Left lung (tissue), 10 donors: Measurements from ENCODE around the gene DEPDC1B. TPM values are rescaled to one million over a fixed set of nuclear protein-coding genes. Genes with fewer than 3 reads are reported as not detected.
A peak's percentile ranks its signal among the peaks of the same experiment; 100 is the strongest.
"Not testable (repeated sequence)": the region's sequence is repeated elsewhere in the genome, so short reads cannot be mapped to it uniquely, and the experiment has no call there.

Experiments
- ATAC-seq: fragments of 200-7000 bp; cut with Tn5 transposase; one replicate; pipeline ENCODE4 v1.9.1; 2020; ENCODE audit warnings: moderate library complexity
- DNase-seq, 4 donors: peaks; one replicate each; pipeline ENCODE4 v3.0.0-alpha.2; 2013 to 2020
- H3K27ac ChIP-seq, 2 donors: fragments of 200-600 bp; sonication (generic) in 1 of 2; one replicate each; pipeline versions ENCODE4 v1.5.0 to v1.8.0; 2020 to 2021
- H3K27me3 ChIP-seq, 2 donors: fragments of 200-600 bp; sonication (generic) in 1 of 2; one replicate each; pipeline versions ENCODE4 v1.5.0 to v1.8.0; 2020 to 2021
- H3K36me3 ChIP-seq, 2 donors: fragments of 200-600 bp; sonication (generic) in 1 of 2; one replicate each; pipeline versions ENCODE4 v1.5.0 to v1.8.0; 2020 to 2021
- H3K4me1 ChIP-seq, 2 donors: fragments of 200-600 bp; one replicate each; pipeline ENCODE4 v1.8.0; 2021
- H3K4me3 ChIP-seq, 2 donors: fragments of 200-600 bp; sonication (generic) in 1 of 2; one replicate each; pipeline versions ENCODE4 v1.5.0 to v1.8.0; 2020 to 2021; ENCODE audit warnings: mild to moderate bottlenecking in 1 of 2
- H3K9me3 ChIP-seq, 2 donors: fragments of 200-600 bp; sonication (generic) in 1 of 2; one replicate each; pipeline versions ENCODE4 v1.5.0 to v1.8.0; 2020 to 2021
- intact Hi-C, 2 donors: fragments of 100-400 bp; cut with DNase I; formaldehyde crosslinking; loops; one replicate each; pipeline versions ENCODE4 v1.11.2 to v1.14.2; 2022
- polyA plus RNA-seq, 6 donors: library from polyadenylated mRNA; unstranded; fragments of 120-200 nt; gene quantifications; one replicate each; pipeline ENCODE4 v1.2.1, GENCODE V29; 2013; ENCODE audit not compliant: insufficient read length in 6 of 6
- total RNA-seq, 2 donors: library from RNA; stranded (reverse); fragmentation: NEBNext Ultra II Directional; extraction: Animal tissue kit (Norgen Biotek cat#: 25700); gene quantifications; one replicate each; pipeline ENCODE4 v1.2.1, GENCODE V29; 2021
- TF ChIP-seq, protein P1 (sequence below), 2 donors: fragments of 200-600 bp; sonication (generic) in 1 of 2; IDR thresholded peaks; one replicate each; pipeline versions ENCODE4 v1.5.0 to v1.8.0; 2021; ENCODE audit warnings: antibody characterized with exemption in 2 of 2
- donor health status: DM: no; HTN: yes; CAD: no.
- donor health status: DM: no; HTN: no; CAD: no.

Gene DEPDC1B
- total and polyA plus RNA-seq, 8 donors = 1.3 to 21.4 (median 10.5) TPM

DNA sequence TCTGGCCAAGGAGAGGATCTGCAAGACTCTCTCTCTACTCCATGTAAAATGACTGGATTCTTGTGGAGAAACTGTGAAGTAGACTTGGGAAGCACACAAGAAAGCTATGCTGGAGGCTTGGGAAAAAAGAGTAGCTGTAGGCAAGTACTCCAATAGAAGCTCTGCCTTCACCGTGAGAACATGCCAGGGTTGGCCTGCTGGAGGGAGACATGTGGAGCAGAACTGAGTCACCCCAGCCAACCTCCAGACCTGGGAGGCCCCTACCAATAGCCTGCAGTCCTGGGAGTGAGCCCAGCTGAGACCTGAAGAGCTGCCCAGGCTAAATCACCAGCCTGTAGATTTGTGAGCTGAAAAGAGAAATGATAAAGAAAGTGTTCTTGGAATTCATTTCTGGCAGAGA, 66.6 kb downstream of the DEPDC1B start:
- ATAC-seq (peak; percentile 75), DNase-seq (peak in 1 of 4 donors; percentile 9)
- Histone ChIP-seq H3K4me3 (no peak overlapping the region), H3K27ac (no peak overlapping the region), H3K9me3 (no peaks in the 10 kb centered on the region), H3K4me1 (no peaks in the 10 kb centered on the region), H3K27me3 (no peaks in the 10 kb centered on the region), H3K36me3 (no peaks in the 10 kb centered on the region)
- intact Hi-C loops = no loop called here
- TF ChIP-seq, protein P1, sequence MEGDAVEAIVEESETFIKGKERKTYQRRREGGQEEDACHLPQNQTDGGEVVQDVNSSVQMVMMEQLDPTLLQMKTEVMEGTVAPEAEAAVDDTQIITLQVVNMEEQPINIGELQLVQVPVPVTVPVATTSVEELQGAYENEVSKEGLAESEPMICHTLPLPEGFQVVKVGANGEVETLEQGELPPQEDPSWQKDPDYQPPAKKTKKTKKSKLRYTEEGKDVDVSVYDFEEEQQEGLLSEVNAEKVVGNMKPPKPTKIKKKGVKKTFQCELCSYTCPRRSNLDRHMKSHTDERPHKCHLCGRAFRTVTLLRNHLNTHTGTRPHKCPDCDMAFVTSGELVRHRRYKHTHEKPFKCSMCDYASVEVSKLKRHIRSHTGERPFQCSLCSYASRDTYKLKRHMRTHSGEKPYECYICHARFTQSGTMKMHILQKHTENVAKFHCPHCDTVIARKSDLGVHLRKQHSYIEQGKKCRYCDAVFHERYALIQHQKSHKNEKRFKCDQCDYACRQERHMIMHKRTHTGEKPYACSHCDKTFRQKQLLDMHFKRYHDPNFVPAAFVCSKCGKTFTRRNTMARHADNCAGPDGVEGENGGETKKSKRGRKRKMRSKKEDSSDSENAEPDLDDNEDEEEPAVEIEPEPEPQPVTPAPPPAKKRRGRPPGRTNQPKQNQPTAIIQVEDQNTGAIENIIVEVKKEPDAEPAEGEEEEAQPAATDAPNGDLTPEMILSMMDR (IDR thresholded peaks at IDR 0.05) = no peak

DNA sequence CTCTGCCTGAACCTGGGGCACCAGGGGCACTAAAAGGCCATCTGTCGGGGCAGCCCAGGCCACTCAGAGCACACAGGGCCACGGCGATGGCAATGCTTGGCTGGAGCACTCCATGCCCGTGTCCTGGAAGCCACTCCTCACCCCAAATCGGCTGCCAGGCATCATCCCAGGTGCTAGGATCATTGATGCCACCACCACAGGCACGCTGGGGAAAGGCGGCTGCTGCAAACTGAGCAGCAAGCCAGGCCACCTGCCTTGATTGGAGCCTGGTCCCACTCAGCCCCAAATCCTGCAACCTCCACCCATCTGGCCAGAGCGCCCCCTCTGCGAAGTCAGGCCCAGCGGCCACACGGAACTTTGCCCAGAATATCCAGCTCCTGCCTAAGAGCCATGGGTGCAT, 67.8 kb downstream of the DEPDC1B start:
- Histone ChIP-seq H3K9me3 (no peaks in the 10 kb centered on the region), H3K36me3 (no peaks in the 10 kb centered on the region), H3K27me3 (no peaks in the 10 kb centered on the region), H3K27ac (no peak overlapping the region), H3K4me1 (no peaks in the 10 kb centered on the region), H3K4me3 (no peak overlapping the region)
- intact Hi-C loops = no loop called here
- ATAC-seq (no peak), DNase-seq (no peak)
- TF ChIP-seq, protein P1 (IDR thresholded peaks at IDR 0.05) = no peak

DNA sequence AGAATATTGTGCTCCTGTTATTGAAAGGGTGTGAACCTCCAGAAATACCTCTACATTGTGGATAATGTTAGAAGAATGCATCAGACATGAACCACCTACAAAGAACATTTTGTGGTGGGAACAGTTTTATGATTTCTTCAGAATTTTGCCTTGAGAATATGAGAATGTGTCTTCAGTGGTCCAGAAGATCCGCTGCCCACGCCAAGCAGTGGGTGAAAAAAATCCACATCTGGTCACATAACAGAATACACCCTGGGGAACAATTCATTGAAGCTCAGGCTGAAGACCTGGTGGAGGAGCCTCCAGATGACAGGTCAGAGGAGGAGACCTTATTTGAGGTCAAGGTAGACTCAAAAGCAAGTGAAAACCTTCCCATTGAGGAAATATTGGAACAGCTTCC, 69.1 kb downstream of the DEPDC1B start:
- no peaks in the 10 kb centered on the region for H3K9me3 ChIP-seq
- no peaks in the 10 kb centered on the region for H3K4me1 ChIP-seq
- no peaks in the 10 kb centered on the region for H3K27me3 ChIP-seq
- H3K4me3 ChIP-seq = no peak overlapping the region
- intact Hi-C loops = no loop called here
- ATAC-seq (no peak), DNase-seq (no peak)
- no peak overlapping the region for H3K27ac ChIP-seq
- TF ChIP-seq, protein P1 (IDR thresholded peaks at IDR 0.05) = no peak
- no peaks in the 10 kb centered on the region for H3K36me3 ChIP-seq

DNA sequence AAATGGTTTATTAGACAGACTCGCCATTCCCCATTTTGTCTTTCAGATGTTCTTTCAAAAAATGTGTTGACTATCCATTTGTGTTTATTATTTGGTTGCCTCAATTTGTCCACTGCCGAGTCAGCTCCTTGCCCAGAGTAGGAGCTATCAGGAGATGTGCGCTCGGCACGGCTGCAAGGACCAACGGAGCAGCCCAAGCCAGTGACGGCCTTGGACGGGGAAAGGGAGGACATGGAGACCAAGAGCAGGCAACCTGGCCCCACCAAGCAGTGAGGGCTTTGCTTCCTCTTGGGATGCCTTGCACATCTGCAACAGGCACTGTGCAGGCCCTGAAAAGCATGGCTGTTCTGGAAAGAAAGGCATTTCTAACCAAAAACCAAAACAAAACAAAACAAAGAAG, 69.8 kb downstream of the DEPDC1B start:
- Histone ChIP-seq H3K27ac (no peak overlapping the region), H3K4me3 (no peak overlapping the region), H3K9me3 (no peaks in the 10 kb centered on the region), H3K4me1 (no peaks in the 10 kb centered on the region), H3K27me3 (no peaks in the 10 kb centered on the region), H3K36me3 (no peaks in the 10 kb centered on the region)
- intact Hi-C loops = no loop called here
- ATAC-seq (no peak), DNase-seq (no peak)
- TF ChIP-seq, protein P1 (IDR thresholded peaks at IDR 0.05) = no peak

DNA sequence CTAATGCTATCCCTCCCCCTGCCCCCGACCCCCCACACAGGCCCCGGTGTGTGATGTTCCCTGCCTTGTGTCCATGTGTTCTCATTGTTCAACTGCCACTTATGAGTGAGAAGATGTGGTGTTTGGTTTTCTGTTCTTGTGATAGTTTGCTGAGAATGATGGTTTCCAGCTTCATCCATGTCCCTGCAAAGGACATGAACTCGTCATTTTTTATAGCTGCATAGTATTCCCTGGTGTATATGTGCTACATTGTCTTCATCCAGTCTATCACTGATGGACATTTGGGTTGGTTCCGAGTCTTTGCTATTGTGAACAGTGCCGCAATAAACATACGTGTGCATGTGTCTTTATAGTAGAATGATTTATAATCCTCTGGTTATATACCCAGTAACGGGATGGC, 75.1 kb downstream of the DEPDC1B start:
- H3K9me3 ChIP-seq, H3K27ac ChIP-seq, intact Hi-C loops, H3K27me3 ChIP-seq, DNase-seq, H3K36me3 ChIP-seq, ATAC-seq, H3K4me3 ChIP-seq, H3K4me1 ChIP-seq: not testable (repeated sequence)

DNA sequence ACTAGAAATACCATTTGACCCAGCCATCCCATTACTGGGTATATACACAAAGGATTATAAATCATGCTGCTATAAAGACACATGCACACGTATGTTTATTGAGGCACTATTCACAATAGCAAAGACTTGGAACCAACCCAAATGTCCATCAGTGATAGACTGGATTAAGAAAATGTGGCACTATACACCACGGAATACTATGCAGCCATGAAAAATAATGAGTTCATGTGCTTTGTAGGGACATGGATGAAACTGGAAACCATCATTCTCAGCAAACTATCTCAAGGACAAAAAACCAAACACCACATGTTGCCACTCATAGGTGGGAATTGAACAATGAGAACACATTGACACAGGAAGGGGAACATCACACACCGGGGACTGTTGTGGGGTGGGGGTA, 79.2 kb downstream of the DEPDC1B start:
- H3K27me3 ChIP-seq, DNase-seq, intact Hi-C loops, H3K4me3 ChIP-seq, ATAC-seq, H3K36me3 ChIP-seq, H3K4me1 ChIP-seq, H3K9me3 ChIP-seq, H3K27ac ChIP-seq: not testable (repeated sequence)
